Naive B cell (primary cell): ENCODE results near the gene MOB3B. TPM values are rescaled to one million over a fixed set of nuclear protein-coding genes. Genes with fewer than 3 reads are reported as not detected.

Experiments
- ATAC-seq, 2 donors: fragments of 150-1000 bp; cut with Tn5 transposase; 2 replicates each; pipeline ENCODE4 v1.10.0; 2021; ENCODE audit warnings: low read depth in 2 of 2, mild to moderate bottlenecking in 2 of 2, moderate library complexity in 2 of 2
- DNase-seq: peaks from one replicate; pipeline ENCODE4 v3.0.0; 2022
- H3K27ac Mint-ChIP-seq, 6 donors: one replicate each; pipeline ENCODE4 v1.8.0; 2020 to 2022; ENCODE audit warnings: mild to moderate bottlenecking in 6 of 6, mixed read lengths in 6 of 6, moderate library complexity in 5 of 6, inconsistent platforms in 2 of 6
- H3K27me3 Mint-ChIP-seq, 3 donors: one replicate each; pipeline ENCODE4 v1.8.0; 2021 to 2022; ENCODE audit warnings: mixed read lengths in 3 of 3, mild to moderate bottlenecking in 1 of 3
- H3K36me3 Mint-ChIP-seq, 2 donors: one replicate each; pipeline ENCODE4 v1.8.0; 2020 to 2022; ENCODE audit warnings: mixed read lengths in 2 of 2, inconsistent platforms in 1 of 2, mild to moderate bottlenecking in 1 of 2
- H3K4me1 Mint-ChIP-seq, 3 donors: one replicate each; pipeline ENCODE4 v1.8.0; 2020 to 2022; ENCODE audit warnings: mixed read lengths in 3 of 3, inconsistent platforms in 1 of 3, mild to moderate bottlenecking in 1 of 3, moderate library complexity in 1 of 3
- H3K4me3 Mint-ChIP-seq, 8 donors: one replicate each; pipeline ENCODE4 v1.8.0; 2020 to 2022; ENCODE audit warnings: mild to moderate bottlenecking in 8 of 8, mixed read lengths in 8 of 8, moderate library complexity in 8 of 8, inconsistent platforms in 2 of 8
- H3K9me3 Mint-ChIP-seq, 7 donors: one replicate each; pipeline ENCODE4 v1.8.0; 2020 to 2022; ENCODE audit warnings: mixed read lengths in 7 of 7, mild to moderate bottlenecking in 5 of 7, inconsistent platforms in 2 of 7, moderate library complexity in 1 of 7
- polyA plus RNA-seq, 6 donors: library from polyadenylated mRNA; unstranded; fragments of 300-500 nt; fragmentation: Illumina TruSeq; gene quantifications; one replicate each; pipeline ENCODE4 v1.2.3, GENCODE V29; 2021; ENCODE audit warnings: low read depth in 6 of 6

The MOB3B gene
- polyA plus RNA-seq, result 10 to 100 TPM in 5 of 6 donors, 1 to 10 TPM in 1; 9.5 to 19.8 (median 15.7) TPM

GRCh38 chr9:27529316-27530278 lies at the start of gene MOB3B:
TSS of gene MOB3B (minus strand) at chr9:27529814. CDS start at chr9:27455550, 74,264 bp downstream.
- Mint-ChIP-seq H3K36me3 (no peaks in the 10 kb centered on the region), H3K9me3 (no peaks in the 10 kb centered on the region), H3K4me3 (peak within 1 kb of the TSS; percentile 94 to 99 (median 98)), H3K27ac (peak within 1 kb of the TSS; percentile 95 to 98 (median 96)), H3K4me1 (peaks cover 24 to 55% (median 54%) of the 10 kb centered on the region in 3 donors), H3K27me3 (no peaks in the 10 kb centered on the region)
- DNase-seq (peak; percentile 81), ATAC-seq (peak; percentile 72)

- peak overlapping the region; percentile 90 to 99 (median 98) for H3K4me3 Mint-ChIP-seq
- peaks cover 6 to 12% (median 10%) of the 10 kb centered on the region in 7 donors for H3K9me3 Mint-ChIP-seq
- no peaks in the 10 kb centered on the region for H3K27me3 Mint-ChIP-seq
- H3K27ac Mint-ChIP-seq, result peak overlapping the region; percentile 99 to 100 (median 100)
- H3K4me1 Mint-ChIP-seq, result peaks cover 22 to 23% (median 23%) of the 10 kb centered on the region in 3 donors
- ATAC-seq, result peak; percentile 71 to 74
- DNase-seq, result peak; percentile 98
- peaks cover 4 to 12% of the 10 kb centered on the region in 2 donors for H3K36me3 Mint-ChIP-seq
Observed at GRCh38 chr9:27573634-27574590, 44.3 kb upstream of the MOB3B start.

- H3K27ac Mint-ChIP-seq, result peak within 1 kb of the TSS; percentile 99 to 100 (median 100)
- DNase-seq, result peak; percentile 82
- H3K27me3 Mint-ChIP-seq, result no peaks in the 10 kb centered on the region
- H3K9me3 Mint-ChIP-seq, result peaks cover 1 to 5% (median 3%) of the 10 kb centered on the region in 7 donors
- peaks cover 22 to 23% (median 23%) of the 10 kb centered on the region in 3 donors for H3K4me1 Mint-ChIP-seq
- peaks cover 0 to 4% of the 10 kb centered on the region in 2 donors for H3K36me3 Mint-ChIP-seq
- H3K4me3 Mint-ChIP-seq, result peak within 1 kb of the TSS; percentile 90 to 99 (median 98)
- peak; percentile 67 to 68 for ATAC-seq
Observed at GRCh38 chr9:27572918-27573633, 43.5 kb upstream of the MOB3B start, which contains the start of gene C9orf72. TSS of gene C9orf72 (minus strand) at chr9:27573481. CDS start at chr9:27567120, 6,361 bp downstream.

- DNase-seq (peak; percentile 76), ATAC-seq (peak; percentile 44 to 51)
- H3K27ac Mint-ChIP-seq, result peak overlapping the region; percentile 98 to 100 (median 100)
- H3K36me3 Mint-ChIP-seq, result no peaks in the 10 kb centered on the region
- no peaks in the 10 kb centered on the region for H3K27me3 Mint-ChIP-seq
- peaks cover 22 to 23% (median 23%) of the 10 kb centered on the region in 3 donors for H3K4me1 Mint-ChIP-seq
- peaks cover 0 to 3% (median 0%) of the 10 kb centered on the region in 7 donors for H3K9me3 Mint-ChIP-seq
- peak overlapping the region; percentile 90 to 99 (median 98) for H3K4me3 Mint-ChIP-seq
Observed at GRCh38 chr9:27572566-27572917, 42.9 kb upstream of the MOB3B start.

GRCh38 chr9:27572061-27572460 lies 42.4 kb upstream of the MOB3B start:
- H3K27ac Mint-ChIP-seq, result peak overlapping the region; percentile 98 to 100 (median 100)
- H3K36me3 Mint-ChIP-seq, result no peaks in the 10 kb centered on the region
- DNase-seq (no peak), ATAC-seq (no peak)
- H3K4me1 Mint-ChIP-seq, result peaks cover 22 to 23% (median 23%) of the 10 kb centered on the region in 3 donors
- H3K4me3 Mint-ChIP-seq, result peak overlapping the region; percentile 90 to 99 (median 98)
- H3K9me3 Mint-ChIP-seq, result peaks cover 0 to 3% (median 0%) of the 10 kb centered on the region in 7 donors
- H3K27me3 Mint-ChIP-seq, result no peaks in the 10 kb centered on the region

- DNase-seq, result no peak
- H3K4me1 Mint-ChIP-seq, result peaks cover 22 to 23% (median 23%) of the 10 kb centered on the region in 3 donors
Observed at GRCh38 chr9:27571011-27571410, 41.4 kb upstream of the MOB3B start.

GRCh38 chr9:27569406-27569805 lies 39.8 kb upstream of the MOB3B start:
- no peak for ATAC-seq
- peaks cover 19 to 30% (median 22%) of the 10 kb centered on the region in 3 donors for H3K4me1 Mint-ChIP-seq
- no peak for DNase-seq
- H3K4me3 Mint-ChIP-seq, result no peak overlapping the region
- no peaks in the 10 kb centered on the region for H3K9me3 Mint-ChIP-seq
- no peaks in the 10 kb centered on the region for H3K27me3 Mint-ChIP-seq
- no peaks in the 10 kb centered on the region for H3K36me3 Mint-ChIP-seq
- H3K27ac Mint-ChIP-seq, result no peak overlapping the region

More at GRCh38 chr9:27571011-27571410, 41.4 kb upstream of the MOB3B start:
- Mint-ChIP-seq H3K27ac (peak overlapping the region in 5 of 6 donors; percentile 59 to 100 (median 99)), H3K36me3 (no peaks in the 10 kb centered on the region), H3K9me3 (no peaks in the 10 kb centered on the region), H3K27me3 (no peaks in the 10 kb centered on the region), H3K4me3 (peak overlapping the region in 1 of 8 donors; percentile 90)
- ATAC-seq, result no peak

- no peak overlapping the region for H3K27ac Mint-ChIP-seq
Observed at GRCh38 chr9:27566118-27566517, 36.5 kb upstream of the MOB3B start.

GRCh38 chr9:27565696-27566095 lies 36.1 kb upstream of the MOB3B start:
- DNase-seq (no peak), ATAC-seq (no peak)
- H3K4me1 Mint-ChIP-seq, result peaks cover 12 to 30% (median 15%) of the 10 kb centered on the region in 3 donors
- peak overlapping the region in 3 of 6 donors; percentile 41 to 70 (median 62) for H3K27ac Mint-ChIP-seq
- peaks cover 0 to 7% of the 10 kb centered on the region in 2 donors for H3K36me3 Mint-ChIP-seq
- H3K27me3 Mint-ChIP-seq, result no peaks in the 10 kb centered on the region
- peak overlapping the region in 1 of 8 donors; percentile 8 for H3K4me3 Mint-ChIP-seq
- H3K9me3 Mint-ChIP-seq, result no peaks in the 10 kb centered on the region

More at GRCh38 chr9:27566118-27566517, 36.5 kb upstream of the MOB3B start:
- H3K4me1 Mint-ChIP-seq, result peaks cover 12 to 30% (median 15%) of the 10 kb centered on the region in 3 donors
- no peak overlapping the region for H3K4me3 Mint-ChIP-seq
- no peaks in the 10 kb centered on the region for H3K9me3 Mint-ChIP-seq
- ATAC-seq (no peak), DNase-seq (no peak)
- H3K36me3 Mint-ChIP-seq, result peaks cover 0 to 7% of the 10 kb centered on the region in 2 donors
- H3K27me3 Mint-ChIP-seq, result no peaks in the 10 kb centered on the region

- ATAC-seq, result peak; percentile 49 to 54
- no peaks in the 10 kb centered on the region for H3K27me3 Mint-ChIP-seq
- DNase-seq, result no peak
- H3K4me1 Mint-ChIP-seq, result peaks cover 12 to 30% (median 15%) of the 10 kb centered on the region in 3 donors
- peak overlapping the region in 5 of 6 donors; percentile 11 to 78 (median 70) for H3K27ac Mint-ChIP-seq
- H3K9me3 Mint-ChIP-seq, result no peaks in the 10 kb centered on the region
- H3K36me3 Mint-ChIP-seq, result peaks cover 2 to 7% of the 10 kb centered on the region in 2 donors
- peak overlapping the region in 3 of 8 donors; percentile 26 to 61 (median 56) for H3K4me3 Mint-ChIP-seq
Observed at GRCh38 chr9:27564670-27565069, 35.1 kb upstream of the MOB3B start.

GRCh38 chr9:27563738-27564430 lies 34.3 kb upstream of the MOB3B start:
- Mint-ChIP-seq H3K27me3 (no peaks in the 10 kb centered on the region), H3K27ac (peak overlapping the region in 5 of 6 donors; percentile 11 to 78 (median 70)), H3K36me3 (peaks cover 4 to 7% of the 10 kb centered on the region in 2 donors), H3K4me1 (peaks cover 12 to 30% (median 15%) of the 10 kb centered on the region in 3 donors), H3K9me3 (no peaks in the 10 kb centered on the region), H3K4me3 (peak overlapping the region in 5 of 8 donors; percentile 19 to 70 (median 35))
- ATAC-seq (peak; percentile 63 to 66), DNase-seq (no peak)
